Measurements from ENCODE around the gene TK2.

The TK2 gene

GRCh38 chr16:66483689-66484452 is 66.1 kb downstream of the TK2 start:
- no peaks in the 10 kb centered on the region for H3K9me3 ChIP-seq (replicated peaks; ENCODE audit: insufficient read depth, low read length)
- no peaks in the 10 kb centered on the region for H3K9me2 ChIP-seq (replicated peaks; ENCODE audit: insufficient read depth, low read length)
- H3K79me2 ChIP-seq (ENCODE audit: low read length): no peaks in the 10 kb centered on the region
- H4K20me1 ChIP-seq (ENCODE audit: insufficient read depth, low read length): no peaks in the 10 kb centered on the region
- H3K4me3 ChIP-seq (ENCODE audit: low read length): peak overlapping the region; percentile 30; the same call in 1 of the 2 replicates
- H3K27ac ChIP-seq (ENCODE audit: low read length): peak overlapping the region; percentile 41; the same call in 1 of the 2 replicates
- H3F3A ChIP-seq (ENCODE audit: insufficient read depth, low read length): peaks cover 12% of the 10 kb centered on the region
- peaks cover 28% of the 10 kb centered on the region for H3K4me1 ChIP-seq (ENCODE audit: low read length)
- H3K9ac ChIP-seq (ENCODE audit: low read length): peak overlapping the region; percentile 34; the same call in 1 of the 2 replicates
- peak; percentile 74 for DNase-seq
- H3K36me3 ChIP-seq (replicated peaks; ENCODE audit: insufficient read depth, low read length): no peaks in the 10 kb centered on the region
- H3K4me2 ChIP-seq (ENCODE audit: low read depth, low read length): peak overlapping the region; percentile 71
- H2AFZ ChIP-seq (ENCODE audit: low read length): peak overlapping the region; percentile 57
- no peak for TF ChIP-seq EZH2phosphoT487 (IDR thresholded peaks at IDR 0.05; ENCODE audit: low read length)
- no peak for TF ChIP-seq EZH2 (optimal IDR thresholded peaks at IDR 0.05; ENCODE audit: low read depth, low read length)
- peak; percentile 98 for TF ChIP-seq CTCF (IDR thresholded peaks at IDR 0.05; ENCODE audit: low read length)
- H3K27me3 ChIP-seq (replicated peaks; ENCODE audit: insufficient read depth, low read length): no peaks in the 10 kb centered on the region

GRCh38 chr16:66481943-66482390 is 68.0 kb downstream of the TK2 start:
- no peaks in the 10 kb centered on the region for H3K36me3 ChIP-seq (replicated peaks; ENCODE audit: insufficient read depth, low read length)
- TF ChIP-seq CTCF (IDR thresholded peaks at IDR 0.05; ENCODE audit: low read length) (no peak), EZH2phosphoT487 (IDR thresholded peaks at IDR 0.05; ENCODE audit: low read length) (no peak), EZH2 (optimal IDR thresholded peaks at IDR 0.05; ENCODE audit: low read depth, low read length) (no peak)
- no peaks in the 10 kb centered on the region for H3K27me3 ChIP-seq (replicated peaks; ENCODE audit: insufficient read depth, low read length)
- no peaks in the 10 kb centered on the region for H3K9me3 ChIP-seq (replicated peaks; ENCODE audit: insufficient read depth, low read length)
- H3K9me2 ChIP-seq (replicated peaks; ENCODE audit: insufficient read depth, low read length): no peaks in the 10 kb centered on the region
- peaks cover 34% of the 10 kb centered on the region for H3K4me1 ChIP-seq (ENCODE audit: low read length)
- H3F3A ChIP-seq (ENCODE audit: insufficient read depth, low read length): peaks cover 12% of the 10 kb centered on the region
- no peaks in the 10 kb centered on the region for H4K20me1 ChIP-seq (ENCODE audit: insufficient read depth, low read length)
- no peak overlapping the region for H2AFZ ChIP-seq (ENCODE audit: low read length)
- no peak for DNase-seq
- no peaks in the 10 kb centered on the region for H3K79me2 ChIP-seq (ENCODE audit: low read length)
- H3K9ac ChIP-seq (ENCODE audit: low read length): no peak overlapping the region
- H3K4me2 ChIP-seq (ENCODE audit: low read depth, low read length): no peak overlapping the region
- no peak overlapping the region for H3K4me3 ChIP-seq (ENCODE audit: low read length)
- no peak overlapping the region for H3K27ac ChIP-seq (ENCODE audit: low read length)

GRCh38 chr16:66481081-66481942 is 68.6 kb downstream of the TK2 start:
- DNase-seq: no peak
- Histone ChIP-seq H3K36me3 (replicated peaks; ENCODE audit: insufficient read depth, low read length) (no peaks in the 10 kb centered on the region), H3K79me2 (ENCODE audit: low read length) (no peaks in the 10 kb centered on the region), H3K4me3 (ENCODE audit: low read length) (no peak overlapping the region), H3F3A (ENCODE audit: insufficient read depth, low read length) (peaks cover 18% of the 10 kb centered on the region), H3K4me1 (ENCODE audit: low read length) (peaks cover 41% of the 10 kb centered on the region), H3K27ac (ENCODE audit: low read length) (no peak overlapping the region), H3K9ac (ENCODE audit: low read length) (no peak overlapping the region), H2AFZ (ENCODE audit: low read length) (no peak overlapping the region), H3K27me3 (replicated peaks; ENCODE audit: insufficient read depth, low read length) (no peaks in the 10 kb centered on the region), H3K9me3 (replicated peaks; ENCODE audit: insufficient read depth, low read length) (no peaks in the 10 kb centered on the region), H3K9me2 (replicated peaks; ENCODE audit: insufficient read depth, low read length) (no peaks in the 10 kb centered on the region), H3K4me2 (ENCODE audit: low read depth, low read length) (no peak overlapping the region), H4K20me1 (ENCODE audit: insufficient read depth, low read length) (no peaks in the 10 kb centered on the region)
- TF ChIP-seq EZH2 (optimal IDR thresholded peaks at IDR 0.05; ENCODE audit: low read depth, low read length) (no peak), CTCF (IDR thresholded peaks at IDR 0.05; ENCODE audit: low read length) (no peak), EZH2phosphoT487 (IDR thresholded peaks at IDR 0.05; ENCODE audit: low read length) (no peak)

Data from MM.1S (cell line).